AG04450 (cell line): Measurements from ENCODE around the gene CYBC1. TPM values are rescaled to one million over a fixed set of nuclear protein-coding genes. Genes with fewer than 3 reads are reported as not detected.

ENCODE experiments used
- CTCF ChIA-PET: fragments of 300-600, 350-600 bp; formaldehyde crosslinking; extraction: SDS; loops from one replicate; lab custom pipeline; 2022; ENCODE audit warnings: antibody characterized with exemption, inconsistent platforms; lab: Charles Lee
- POLR2A ChIA-PET: fragments of 350-600 bp; formaldehyde crosslinking; extraction: SDS; loops from one replicate; lab custom pipeline; 2021; ENCODE audit warnings: antibody characterized with exemption, inconsistent platforms; lab: Yijun Ruan, JAX
- DNase-seq: peaks from one replicate; pipeline ENCODE4 v3.0.0-alpha.2; 2011; ENCODE audit warnings: low read depth, low spot score
- H3K27ac ChIP-seq: one replicate; pipeline ENCODE4 v1.5.1; 2012; ENCODE audit warnings: low read depth, low read length, control low read depth
- H3K27me3 ChIP-seq: one replicate; pipeline ENCODE4 v1.6.0; 2012; ENCODE audit warnings: low read length; ENCODE audit not compliant: control insufficient read depth, insufficient read depth
- H3K4me3 ChIP-seq: 2 replicates; pipeline ENCODE4 v1.5.1; 2011; ENCODE audit warnings: mild to moderate bottlenecking, low read depth, low read length, control low read depth
- H3K9me3 ChIP-seq: 2 replicates; pipeline ENCODE4 v1.5.1; 2012; ENCODE audit warnings: low read length; ENCODE audit not compliant: control insufficient read depth, insufficient read depth
- CTCF ChIP-seq: IDR thresholded peaks from 2 replicates; pipeline ENCODE4 v1.5.1; 2011; ENCODE audit warnings: low read depth, low read length, control low read depth, inconsistent platforms
- polyA plus RNA-seq: library from polyadenylated mRNA; depleted of rRNA; stranded (reverse); fragments of >200 nt; gene quantifications from 2 replicates; pipeline ENCODE4 v1.2.3, GENCODE V29; 2011

The CYBC1 gene
- polyA plus RNA-seq, 1 experiment = 82.6 TPM

GRCh38 chr17:82408288-82408937 is 42.1 kb downstream of the CYBC1 start:
- Histone ChIP-seq H3K9me3 (no peaks in the 10 kb centered on the region; the same call in 1 of the 2 replicates), H3K4me3 (no peak overlapping the region), H3K27ac (no peak overlapping the region), H3K27me3 (no peaks in the 10 kb centered on the region)
- DNase-seq = no peak
- ChIA-PET CTCF (no interaction called here), POLR2A (no interaction called here)
- no peak for TF ChIP-seq CTCF

GRCh38 chr17:82407255-82407654 is 43.3 kb downstream of the CYBC1 start:
- CTCF ChIA-PET = no interaction called here
- POLR2A ChIA-PET = interaction anchor here (0.7 kb wide), 1 partner anchor 11 kb away, joined by 3 read pairs; the partner anchor contains the start of gene HEXD
- Histone ChIP-seq H3K27me3 (no peaks in the 10 kb centered on the region), H3K4me3 (no peak overlapping the region), H3K27ac (no peak overlapping the region), H3K9me3 (no peaks in the 10 kb centered on the region; the same call in 1 of the 2 replicates)
- DNase-seq = no peak
- no peak for TF ChIP-seq CTCF

GRCh38 chr17:82406131-82406671 is 44.4 kb downstream of the CYBC1 start:
- TF ChIP-seq CTCF = no peak
- no peak overlapping the region for H3K27ac ChIP-seq
- POLR2A ChIA-PET = no interaction called here
- CTCF ChIA-PET = no interaction called here
- no peak for DNase-seq
- H3K27me3 ChIP-seq = no peaks in the 10 kb centered on the region
- H3K9me3 ChIP-seq = no peaks in the 10 kb centered on the region; the same call in 1 of the 2 replicates
- H3K4me3 ChIP-seq = no peak overlapping the region

- H3K27ac ChIP-seq = no peak overlapping the region
- DNase-seq = no peak
- no peaks in the 10 kb centered on the region; the same call in 1 of the 2 replicates for H3K9me3 ChIP-seq
- CTCF ChIA-PET = no interaction called here
- no peak overlapping the region for H3K4me3 ChIP-seq
- no peak for TF ChIP-seq CTCF
- H3K27me3 ChIP-seq = no peaks in the 10 kb centered on the region
- POLR2A ChIA-PET = no interaction called here
Measured at GRCh38 chr17:82405051-82405450, 45.5 kb downstream of the CYBC1 start.
